Measurements from ENCODE around the gene PRKACB.

- TF ChIP-seq CTCF (IDR thresholded peaks at IDR 0.05; ENCODE audit: insufficient read depth, low read length, poor library complexity, severe bottlenecking), result no peak
- no peak for TF ChIP-seq EZH2phosphoT487 (conservative IDR thresholded peaks at IDR 0.05; ENCODE audit: low read length)
Measured at GRCh38 chr1:84095308-84095707, 48.8 kb upstream of the PRKACB start.

Measured in SU-DHL-6 (cell line).